IMR-90 (cell line): Measurements from ENCODE around the gene KRTAP4-8. TPM values are rescaled to one million over a fixed set of nuclear protein-coding genes. Genes with fewer than 3 reads are reported as not detected.

Source experiments
- ATAC-seq: fragments of 200-7000 bp; cut with Tn5 transposase; 2 replicates; pipeline ENCODE4 v1.9.1; 2020; ENCODE audit warnings: low read depth, mild to moderate bottlenecking, moderate library complexity
- BruUV-seq: library from RNA; stranded (reverse); fragments of 400-500 nt; replicated peaks from 2 replicates; lab custom pipeline; 2021; lab: Mats Ljungman, UMichigan
- CTCF ChIA-PET: fragments of 300-600 bp; formaldehyde crosslinking; extraction: SDS; loops from one replicate; lab custom pipeline; 2021; ENCODE audit warnings: antibody characterized with exemption; lab: Yijun Ruan, JAX
- POLR2A ChIA-PET: fragments of 300-600 bp; sonication (Branson Sonifier 250); formaldehyde crosslinking; loops from one replicate; lab custom pipeline; 2022; ENCODE audit warnings: antibody characterized with exemption; ENCODE audit not compliant: unreplicated experiment; lab: Charles Lee
- DNase-seq: peaks from one replicate; pipeline ENCODE4 v3.0.0; 2013
- H2AFZ ChIP-seq: replicated peaks from 2 replicates; pipeline ENCODE3; 2013; ENCODE audit warnings: low read length, mild to moderate bottlenecking; ENCODE audit not compliant: poor library complexity
- H2AK5ac ChIP-seq: 2 replicates; pipeline ENCODE4 v1.6.1; 2013; ENCODE audit warnings: low read depth, low read length, inconsistent platforms
- H2AK9ac ChIP-seq: replicated peaks from 2 replicates; pipeline ENCODE3; 2013; ENCODE audit warnings: mild to moderate bottlenecking, low read depth, low read length, moderate library complexity; ENCODE audit not compliant: poor library complexity
- H2BK120ac ChIP-seq: 2 replicates; pipeline ENCODE4 v1.6.1; 2013; ENCODE audit warnings: low read depth, low read length, inconsistent platforms
- H2BK15ac ChIP-seq: 3 replicates; pipeline ENCODE4 v1.6.1; 2013; ENCODE audit warnings: low read depth, low read length, inconsistent platforms
- H2BK20ac ChIP-seq: 2 replicates; pipeline ENCODE4 v1.6.1; 2013; ENCODE audit warnings: low read depth, mild to moderate bottlenecking, inconsistent platforms, low read length, moderate library complexity
- H2BK5ac ChIP-seq: 2 replicates; pipeline ENCODE4 v1.6.1; 2013; ENCODE audit warnings: mild to moderate bottlenecking, low read depth, low read length, inconsistent platforms; ENCODE audit not compliant: poor library complexity, severe bottlenecking
- H3K14ac ChIP-seq: replicated peaks from 2 replicates; pipeline ENCODE4 v1.6.1; 2013; ENCODE audit warnings: low read depth, low read length, inconsistent platforms
- H3K18ac ChIP-seq: 2 replicates; pipeline ENCODE4 v1.6.1; 2013; ENCODE audit warnings: low read depth, low read length, control low read depth
- H3K23ac ChIP-seq: 2 replicates; pipeline ENCODE4 v1.6.1; 2013; ENCODE audit warnings: low read depth, low read length, inconsistent platforms
- H3K27ac ChIP-seq: 2 replicates; pipeline ENCODE4 v1.5.1; 2013; ENCODE audit warnings: mild to moderate bottlenecking, control low read depth, low read length; ENCODE audit not compliant: insufficient read depth
- H3K27me3 ChIP-seq: 2 replicates; pipeline ENCODE4 v1.6.1; 2013; ENCODE audit warnings: low read length; ENCODE audit not compliant: control insufficient read depth, insufficient read depth
- H3K36me3 ChIP-seq: 2 replicates; pipeline ENCODE4 v1.6.1; 2013; ENCODE audit warnings: low read length, mixed read lengths; ENCODE audit not compliant: control insufficient read depth, insufficient read depth
- H3K4ac ChIP-seq: 2 replicates; pipeline ENCODE4 v1.6.1; 2013; ENCODE audit warnings: low read depth, low read length, inconsistent platforms
- H3K4me1 ChIP-seq: 2 replicates; pipeline ENCODE4 v1.6.1; 2013; ENCODE audit warnings: low read length, mixed read lengths; ENCODE audit not compliant: control insufficient read depth, insufficient read depth
- H3K4me2 ChIP-seq: 2 replicates; pipeline ENCODE4 v1.6.1; 2013; ENCODE audit warnings: low read depth, mild to moderate bottlenecking, control low read depth, low read length, moderate library complexity
- H3K4me3 ChIP-seq: 2 replicates; pipeline ENCODE4 v1.5.1; 2013; ENCODE audit warnings: low read depth, mild to moderate bottlenecking, control low read depth, low read length, moderate library complexity; ENCODE audit not compliant: insufficient read depth
- H3K56ac ChIP-seq: 2 replicates; pipeline ENCODE4 v1.6.1; 2013; ENCODE audit warnings: low read length, inconsistent platforms; ENCODE audit not compliant: insufficient read depth; ENCODE audit errors: extremely low read depth
- H3K79me1 ChIP-seq, 2 experiments: 2 replicates each; pipeline ENCODE4 v1.6.1; 2013; ENCODE audit warnings: low read length in 2 of 2, inconsistent platforms in 1 of 2, low read depth in 1 of 2
- H3K9ac ChIP-seq: 2 replicates; pipeline ENCODE4 v1.6.1; 2013; ENCODE audit warnings: low read depth, low read length, control low read depth
- H3K9me1 ChIP-seq: 2 replicates; pipeline ENCODE4 v1.6.1; 2013; ENCODE audit warnings: low read length, inconsistent platforms; ENCODE audit not compliant: insufficient read depth
- H3K9me3 ChIP-seq: 2 replicates; pipeline ENCODE4 v1.6.1; 2013; ENCODE audit warnings: low read length; ENCODE audit not compliant: control insufficient read depth, insufficient read depth
- H4K20me1 ChIP-seq: 2 replicates; pipeline ENCODE4 v1.6.1; 2013; ENCODE audit warnings: low read length, inconsistent platforms; ENCODE audit not compliant: insufficient read depth
- H4K5ac ChIP-seq: 2 replicates; pipeline ENCODE4 v1.6.1; 2013; ENCODE audit warnings: mild to moderate bottlenecking, low read depth, low read length, control low read depth
- H4K8ac ChIP-seq, 2 experiments: 2 replicates each; pipeline ENCODE4 v1.6.1; 2013; ENCODE audit warnings: low read depth in 2 of 2, low read length in 2 of 2, control low read depth in 1 of 2, inconsistent platforms in 1 of 2
- H4K91ac ChIP-seq: 2 replicates; pipeline ENCODE4 v1.6.1; 2013; ENCODE audit warnings: low read depth, low read length, inconsistent platforms; ENCODE audit not compliant: insufficient read depth
- BHLHE40 ChIP-seq: fragments of 150-350 bp; IDR thresholded peaks from 2 replicates; pipeline ENCODE4 v1.6.1; 2016; ENCODE audit warnings: mild to moderate bottlenecking, low read depth, low read length
- CEBPB ChIP-seq: IDR thresholded peaks from 2 replicates; pipeline ENCODE4 v1.6.1; 2012; ENCODE audit warnings: low read depth, low read length, improper control_type of control experiment
- MAZ ChIP-seq: IDR thresholded peaks from 2 replicates; pipeline ENCODE4 v1.6.1; 2012; ENCODE audit warnings: low read depth, mild to moderate bottlenecking, low read length, improper control_type of control experiment, moderate library complexity, borderline replicate concordance
- NFE2L2 ChIP-seq: fragments of 150-350 bp; IDR thresholded peaks from 2 replicates; pipeline ENCODE4 v1.6.1; 2016; ENCODE audit warnings: low read depth, mild to moderate bottlenecking, low read length
- RCOR1 ChIP-seq: IDR thresholded peaks from 2 replicates; pipeline ENCODE4 v1.6.1; 2012; ENCODE audit warnings: mild to moderate bottlenecking, low read length, improper control_type of control experiment; ENCODE audit not compliant: insufficient replicate concordance
- SMC3 ChIP-seq: fragments of 150-350 bp; IDR thresholded peaks from 2 replicates; pipeline ENCODE4 v1.6.1; 2016; ENCODE audit warnings: low read depth, mild to moderate bottlenecking, antibody characterized with exemption, low read length, moderate library complexity
- WGBS, 2 experiments: methylation state at CpG; one replicate each; pipeline versions ENCODE4 v1.1.5 to v1.1.7; 2013; ENCODE audit warnings: missing lambda C conversion rate in 2 of 2; ENCODE audit not compliant: insufficient read length in 1 of 2; ENCODE audit errors: extremely low coverage in 2 of 2; 5-methylcytosine and 5-hydroxymethylcytosine counted together
- dilution Hi-C: fragments of 300-500 bp; cut with HindIII; formaldehyde crosslinking; loops from one replicate; pipeline ENCODE4 v1.14.3; 2018; ENCODE audit warnings: low sequenced_read_pairs; ENCODE audit not compliant: unreplicated experiment
- in situ Hi-C: fragments of 300-500 bp; cut with MboI; formaldehyde crosslinking; loops from 3 replicates; pipeline ENCODE4 v1.14.3; 2019; ENCODE audit warnings: low sequenced_read_pairs, inconsistent platforms, mixed read lengths
- intact Hi-C: fragments of 100-400 bp; cut with micrococcal nuclease; formaldehyde crosslinking; loops from 2 replicates; pipeline ENCODE4 v1.10.0; 2022
- polyA plus RNA-seq, 3 experiments: library from polyadenylated mRNA; depleted of rRNA; stranded (reverse); fragments of >200 nt; gene quantifications; 2 replicates each; pipeline ENCODE4 v1.2.3, GENCODE V29; 2012; ENCODE audit warnings: low replicate concordance in 1 of 3
- total RNA-seq: library from RNA; depleted of rRNA; stranded (reverse); fragments of >200 nt; gene quantifications from 2 replicates; pipeline ENCODE4 v1.2.3, GENCODE V29; 2012
- TF ChIP-seq, protein P1 (sequence below): fragments of 150-350 bp; IDR thresholded peaks from 2 replicates; pipeline ENCODE4 v1.6.1; 2016; ENCODE audit warnings: low read depth, mild to moderate bottlenecking, low read length, moderate library complexity, borderline replicate concordance
- TF ChIP-seq, protein P2 (sequence below): conservative IDR thresholded peaks from 2 replicates; pipeline ENCODE4 v1.5.1; 2012; ENCODE audit warnings: mild to moderate bottlenecking, low read depth, low read length, improper control_type of control experiment

Gene KRTAP4-8
- total and polyA plus RNA-seq, 2 of the 4 experiments (the other 2 are of a cell fraction) = not detected

DNA sequence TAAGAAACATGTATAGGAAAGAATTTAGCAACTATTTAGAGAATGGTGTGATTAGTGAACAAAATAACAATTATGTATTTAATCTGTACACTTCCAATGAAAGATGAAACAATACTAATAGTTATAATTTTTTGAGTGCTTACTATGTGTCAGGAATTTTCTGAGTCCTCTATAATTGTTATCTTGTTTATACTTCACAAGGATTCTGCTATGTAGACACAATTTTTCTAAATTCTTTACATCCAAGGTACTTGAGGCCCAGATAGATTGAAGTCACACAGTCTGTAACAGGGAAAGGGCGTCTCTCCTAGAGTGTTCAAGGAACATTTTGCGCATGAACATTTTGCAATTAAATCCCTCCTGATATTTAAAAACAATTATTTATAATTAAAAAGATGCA lies 27.1 kb upstream of the KRTAP4-8 start:
- Histone ChIP-seq H3K18ac (no peak overlapping the region; the same call in 1 of the 2 replicates), H3K4me3 (no peak overlapping the region), H3K4me2 (no peak overlapping the region), H2AK5ac (no peak overlapping the region), H3K79me1 (no peaks in the 10 kb centered on the region), H3K56ac (no peak overlapping the region), H3K23ac (no peak overlapping the region), H2BK5ac (peak overlapping the region; percentile 54), H4K5ac (no peak overlapping the region), H3K27ac (no peak overlapping the region), H3K4ac (no peak overlapping the region), H3K9ac (no peak overlapping the region), H2BK20ac (no peak overlapping the region), H2BK120ac (0 out of 2 replicates have a peak overlapping the region, but pooled peaks have one; percentile 28), H3K27me3 (no peaks in the 10 kb centered on the region), H2AK9ac (no peak overlapping the region), H3K9me1 (no peaks in the 10 kb centered on the region), H3K4me1 (no peaks in the 10 kb centered on the region), H3K36me3 (no peaks in the 10 kb centered on the region), H3K9me3 (peaks cover 2% of the 10 kb centered on the region; the same call in 1 of the 2 replicates), H4K91ac (no peak overlapping the region), H4K8ac (peak overlapping the region in 1 of 2 experiments; percentile 16; a peak in 1 of 4 replicates), H2BK15ac (0 out of 3 replicates have a peak overlapping the region, but pooled peaks have one; percentile 68), H2AFZ (no peak overlapping the region), H4K20me1 (no peaks in the 10 kb centered on the region), H3K14ac (no peak overlapping the region)
- POLR2A ChIA-PET = no interaction called here
- ATAC-seq (no peak), DNase-seq (no peak)
- in situ Hi-C loops (no loop called here), intact Hi-C loops (no loop called here), dilution Hi-C loops (no loop called here)
- CTCF ChIA-PET = no interaction called here
- no TSS peak for BruUV-seq
- TF ChIP-seq, protein P1, sequence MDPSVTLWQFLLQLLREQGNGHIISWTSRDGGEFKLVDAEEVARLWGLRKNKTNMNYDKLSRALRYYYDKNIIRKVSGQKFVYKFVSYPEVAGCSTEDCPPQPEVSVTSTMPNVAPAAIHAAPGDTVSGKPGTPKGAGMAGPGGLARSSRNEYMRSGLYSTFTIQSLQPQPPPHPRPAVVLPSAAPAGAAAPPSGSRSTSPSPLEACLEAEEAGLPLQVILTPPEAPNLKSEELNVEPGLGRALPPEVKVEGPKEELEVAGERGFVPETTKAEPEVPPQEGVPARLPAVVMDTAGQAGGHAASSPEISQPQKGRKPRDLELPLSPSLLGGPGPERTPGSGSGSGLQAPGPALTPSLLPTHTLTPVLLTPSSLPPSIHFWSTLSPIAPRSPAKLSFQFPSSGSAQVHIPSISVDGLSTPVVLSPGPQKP = no peak
- no peak for TF ChIP-seq CEBPB
- TF ChIP-seq, protein P2, sequence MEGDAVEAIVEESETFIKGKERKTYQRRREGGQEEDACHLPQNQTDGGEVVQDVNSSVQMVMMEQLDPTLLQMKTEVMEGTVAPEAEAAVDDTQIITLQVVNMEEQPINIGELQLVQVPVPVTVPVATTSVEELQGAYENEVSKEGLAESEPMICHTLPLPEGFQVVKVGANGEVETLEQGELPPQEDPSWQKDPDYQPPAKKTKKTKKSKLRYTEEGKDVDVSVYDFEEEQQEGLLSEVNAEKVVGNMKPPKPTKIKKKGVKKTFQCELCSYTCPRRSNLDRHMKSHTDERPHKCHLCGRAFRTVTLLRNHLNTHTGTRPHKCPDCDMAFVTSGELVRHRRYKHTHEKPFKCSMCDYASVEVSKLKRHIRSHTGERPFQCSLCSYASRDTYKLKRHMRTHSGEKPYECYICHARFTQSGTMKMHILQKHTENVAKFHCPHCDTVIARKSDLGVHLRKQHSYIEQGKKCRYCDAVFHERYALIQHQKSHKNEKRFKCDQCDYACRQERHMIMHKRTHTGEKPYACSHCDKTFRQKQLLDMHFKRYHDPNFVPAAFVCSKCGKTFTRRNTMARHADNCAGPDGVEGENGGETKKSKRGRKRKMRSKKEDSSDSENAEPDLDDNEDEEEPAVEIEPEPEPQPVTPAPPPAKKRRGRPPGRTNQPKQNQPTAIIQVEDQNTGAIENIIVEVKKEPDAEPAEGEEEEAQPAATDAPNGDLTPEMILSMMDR = no peak
- TF ChIP-seq SMC3 = no peak
- no peak for TF ChIP-seq BHLHE40
- TF ChIP-seq RCOR1 = no peak
- TF ChIP-seq NFE2L2 = no peak
- TF ChIP-seq MAZ = no peak
- WGBS, 2 experiments = no CpG with 5 or more reads among the region's 2 CpGs
